Measurements from ENCODE around the gene HES5.
"Not testable (repeated sequence)": the region's sequence is repeated elsewhere in the genome, so short reads cannot be mapped to it uniquely, and the experiment has no call there.

GRCh38 chr1:2551544-2551943 is 21.5 kb upstream of the HES5 start:
- TF ChIP-seq CTCF (conservative IDR thresholded peaks at IDR 0.05 in 1 of 2, IDR thresholded peaks at IDR 0.05 in 1 of 2; ENCODE audit: low read depth in 1 of 2, low read length in 2 of 2); EZH2 (IDR thresholded peaks at IDR 0.05; ENCODE audit: low read length, missing control alignments): not testable (repeated sequence)

All from fibroblast of lung (primary cell).